CD4-positive, alpha-beta memory T cell (primary cell): ENCODE results near the gene VSIR. TPM values are rescaled to one million over a fixed set of nuclear protein-coding genes. Genes with fewer than 3 reads are reported as not detected.
A peak's percentile ranks its signal among the peaks of the same experiment; 100 is the strongest.

Experiments
- CTCF ChIA-PET: fragments of 350-600 bp; sonication (Branson Sonifier 250); formaldehyde crosslinking; loops from one replicate; lab custom pipeline; 2021; ENCODE audit warnings: inconsistent platforms; ENCODE audit not compliant: partially characterized antibody; lab: Charles Lee
- POLR2A ChIA-PET: fragments of 350-600 bp; sonication (Branson Sonifier 250); formaldehyde crosslinking; loops from one replicate; lab custom pipeline; 2021; ENCODE audit not compliant: partially characterized antibody; lab: Charles Lee
- DNase-seq, 5 donors: peaks; one replicate each; pipeline versions ENCODE4 v3.0.0 to v3.0.0-alpha.2; 2020 to 2022; ENCODE audit warnings: mixed read lengths in 1 of 5
- H3K27ac ChIP-seq: one replicate; pipeline ENCODE4 v1.7.0; 2013; ENCODE audit warnings: low read depth, low read length
- H3K27me3 ChIP-seq: 2 replicates; pipeline ENCODE4 v1.7.0; 2013; ENCODE audit warnings: mild to moderate bottlenecking, low read length, moderate library complexity; ENCODE audit not compliant: insufficient read depth
- H3K36me3 ChIP-seq: 2 replicates; pipeline ENCODE4 v1.7.0; 2013; ENCODE audit warnings: mild to moderate bottlenecking, low read length, moderate library complexity; ENCODE audit not compliant: insufficient read depth
- H3K4me1 ChIP-seq: 2 replicates; pipeline ENCODE4 v1.7.0; 2013; ENCODE audit warnings: mild to moderate bottlenecking, low read length, moderate library complexity; ENCODE audit not compliant: insufficient read depth
- H3K4me3 ChIP-seq, 2 donors: one replicate each; pipeline ENCODE4 v1.7.0; 2013; ENCODE audit warnings: low read length in 2 of 2, mild to moderate bottlenecking in 1 of 2
- H3K9me3 ChIP-seq, 2 donors: one replicate each; pipeline ENCODE4 v1.7.0; 2013; ENCODE audit warnings: low read length in 2 of 2, control low read depth in 1 of 2; ENCODE audit not compliant: control insufficient read depth in 1 of 2
- H3K27ac Mint-ChIP-seq, 7 donors: one replicate each; pipeline ENCODE4 v1.8.0; 2020 to 2021; ENCODE audit warnings: mixed read lengths in 7 of 7, mild to moderate bottlenecking in 6 of 7, inconsistent platforms in 3 of 7, moderate library complexity in 3 of 7
- H3K27me3 Mint-ChIP-seq, 2 donors: one replicate each; pipeline ENCODE4 v1.8.0; 2020 to 2021; ENCODE audit warnings: mixed read lengths in 2 of 2
- H3K36me3 Mint-ChIP-seq, 2 donors: one replicate each; pipeline ENCODE4 v1.8.0; 2020 to 2021; ENCODE audit warnings: mixed read lengths in 2 of 2, inconsistent platforms in 1 of 2, mild to moderate bottlenecking in 1 of 2
- H3K4me1 Mint-ChIP-seq, 4 donors: one replicate each; pipeline ENCODE4 v1.8.0; 2020 to 2021; ENCODE audit warnings: mixed read lengths in 4 of 4, mild to moderate bottlenecking in 1 of 4
- H3K4me3 Mint-ChIP-seq, 8 donors: one replicate each; pipeline ENCODE4 v1.8.0; 2020 to 2021; ENCODE audit warnings: mixed read lengths in 8 of 8, mild to moderate bottlenecking in 7 of 8, moderate library complexity in 6 of 8, inconsistent platforms in 3 of 8
- H3K9me3 Mint-ChIP-seq, 8 donors: one replicate each; pipeline ENCODE4 v1.8.0; 2020 to 2021; ENCODE audit warnings: mixed read lengths in 8 of 8, mild to moderate bottlenecking in 5 of 8, inconsistent platforms in 3 of 8, moderate library complexity in 1 of 8
- intact Hi-C: fragments of 100-400 bp; cut with micrococcal nuclease; formaldehyde crosslinking; loops from one replicate; pipeline ENCODE4 v1.15.1; 2023
- polyA plus RNA-seq, 2 donors: library from polyadenylated mRNA; unstranded; fragments of 300-500 nt; fragmentation: Illumina TruSeq; gene quantifications; one replicate each; pipeline ENCODE4 v1.2.3, GENCODE V29; 2021
- total RNA-seq, 2 experiments: library from RNA; stranded (reverse); gene quantifications; one replicate each; pipeline ENCODE4 v1.2.3, GENCODE V29; 2021

VSIR gene
- total and polyA plus RNA-seq, 4 experiments from 2014 or later, result 97.8 to 372 (median 224) TPM

DNA sequence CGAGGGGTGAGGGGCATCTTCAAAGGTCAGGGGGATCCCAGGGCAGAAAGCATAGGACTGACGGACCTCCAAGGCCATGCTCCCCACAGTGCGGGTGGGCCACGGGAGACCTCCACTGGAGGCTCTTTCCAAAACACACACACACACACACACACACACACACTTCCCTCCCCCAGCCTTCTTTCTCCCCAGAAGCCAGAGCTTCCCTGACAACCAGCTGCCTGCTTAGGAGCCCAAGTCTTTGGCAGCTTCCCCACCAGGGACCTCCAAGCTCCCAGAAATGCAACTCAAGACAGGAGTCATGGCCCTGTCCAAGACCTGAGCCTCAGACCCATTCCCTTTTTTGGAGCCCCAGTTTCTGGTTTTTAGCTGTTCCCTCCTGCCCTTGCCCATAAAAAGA, 53.0 kb downstream of the VSIR start:
- H3K27ac ChIP-seq, result no peak overlapping the region
- H3K4me3 Mint-ChIP-seq, result peak overlapping the region in 1 of 8 donors; percentile 41
- no peaks in the 10 kb centered on the region for H3K27me3 Mint-ChIP-seq
- POLR2A ChIA-PET, result interaction anchor here (1.2 to 35.3 kb wide), 3 partner anchors 7 to 52 kb away, joined by 7 to 1191 read pairs (median 196); partner anchors contain the start of gene VSIR
- no peak overlapping the region for H3K4me3 ChIP-seq
- no peak for DNase-seq
- intact Hi-C loops, result no loop called here
- CTCF ChIA-PET, result interaction anchor here (2.7 to 13.4 kb wide), 2 partner anchors 8 to 53 kb away, joined by 16 to 177 read pairs; partner anchors contain the start of genes C10orf105 and VSIR
- H3K4me1 Mint-ChIP-seq, result peaks cover 24 to 79% (median 44%) of the 10 kb centered on the region in 4 donors
- H3K36me3 Mint-ChIP-seq, result peaks cover 0 to 3% of the 10 kb centered on the region in 2 donors
- no peaks in the 10 kb centered on the region for H3K9me3 Mint-ChIP-seq
- no peaks in the 10 kb centered on the region for H3K9me3 ChIP-seq
- no peaks in the 10 kb centered on the region for H3K36me3 ChIP-seq
- no peaks in the 10 kb centered on the region for H3K27me3 ChIP-seq
- H3K27ac Mint-ChIP-seq, result peak overlapping the region in 4 of 7 donors; percentile 17 to 71 (median 33)
- H3K4me1 ChIP-seq, result peaks cover 74% of the 10 kb centered on the region

DNA sequence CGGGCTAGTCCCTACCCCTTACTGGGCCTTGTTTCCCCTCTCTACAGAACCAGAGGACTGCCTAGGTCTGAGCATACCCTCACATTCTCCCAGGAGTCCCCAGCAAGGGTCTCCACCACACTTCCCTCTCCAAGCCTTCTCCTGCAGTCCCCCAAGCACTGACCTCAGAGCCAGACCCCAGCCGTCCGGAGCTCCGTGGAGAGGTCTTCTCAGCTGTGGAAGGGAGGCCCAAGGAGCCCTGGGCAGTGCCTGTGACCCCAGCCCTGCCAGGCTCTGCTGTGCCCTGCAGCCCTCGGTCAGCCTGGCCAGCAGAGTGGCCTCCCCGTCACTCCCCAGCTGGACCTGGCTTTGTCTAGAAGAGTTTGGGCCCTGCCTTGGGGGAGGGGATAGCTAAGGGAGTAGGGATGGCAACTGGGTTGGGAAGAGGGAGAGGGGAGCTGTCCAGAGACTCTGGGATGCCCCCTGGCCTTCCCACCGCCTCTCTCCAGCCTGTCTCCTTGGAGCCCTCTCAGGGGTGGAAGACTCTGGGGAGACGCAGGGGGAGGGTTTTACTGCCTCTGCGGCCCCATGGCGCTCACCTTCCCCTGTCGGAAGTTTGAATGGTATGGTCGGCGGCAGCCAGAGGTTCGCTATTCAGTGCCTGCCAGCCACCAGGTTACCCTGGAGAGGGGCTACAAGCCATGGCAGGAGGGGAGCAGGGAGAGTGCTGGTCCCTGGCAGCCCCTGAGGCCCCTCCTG, 53.7 kb downstream of the VSIR start, which contains the start of gene C10orf105:
Gene C10orf105, minus strand, starts transcription at position 315 of the 738 bp plus-strand sequence. CDS start 3,441 bp downstream, outside the sequence.
- Histone ChIP-seq H3K4me3 (no peak within 1 kb of the TSS), H3K9me3 (no peaks in the 10 kb centered on the region), H3K4me1 (peaks cover 74% of the 10 kb centered on the region), H3K36me3 (no peaks in the 10 kb centered on the region), H3K27me3 (no peaks in the 10 kb centered on the region), H3K27ac (no peak within 1 kb of the TSS)
- H3K4me1 Mint-ChIP-seq, result peaks cover 23 to 78% (median 45%) of the 10 kb centered on the region in 4 donors
- intact Hi-C loops, result no loop called here
- H3K27ac Mint-ChIP-seq, result peak within 1 kb of the TSS in 4 of 7 donors; percentile 41 to 79 (median 67)
- H3K9me3 Mint-ChIP-seq, result no peaks in the 10 kb centered on the region
- DNase-seq, result peak in 1 of 5 donors; percentile 5
- H3K27me3 Mint-ChIP-seq, result no peaks in the 10 kb centered on the region
- ChIA-PET CTCF (interaction anchor here (1.1 to 16.2 kb wide), 4 partner anchors 8 to 53 kb away, joined by 3 to 177 read pairs (median 11); partner anchors contain the start of gene VSIR), POLR2A (interaction anchor here (1.2 to 35.3 kb wide), 3 partner anchors 8 to 53 kb away, joined by 7 to 1191 read pairs (median 196); partner anchors contain the start of gene VSIR)
- peak within 1 kb of the TSS in 1 of 8 donors; percentile 41 for H3K4me3 Mint-ChIP-seq
- peaks cover 0 to 3% of the 10 kb centered on the region in 2 donors for H3K36me3 Mint-ChIP-seq

GRCh38 chr10:71719042-71719441, 54.3 kb downstream of the VSIR start:
- H3K4me1 ChIP-seq, result peaks cover 74% of the 10 kb centered on the region
- peaks cover 27 to 79% (median 47%) of the 10 kb centered on the region in 4 donors for H3K4me1 Mint-ChIP-seq

DNA sequence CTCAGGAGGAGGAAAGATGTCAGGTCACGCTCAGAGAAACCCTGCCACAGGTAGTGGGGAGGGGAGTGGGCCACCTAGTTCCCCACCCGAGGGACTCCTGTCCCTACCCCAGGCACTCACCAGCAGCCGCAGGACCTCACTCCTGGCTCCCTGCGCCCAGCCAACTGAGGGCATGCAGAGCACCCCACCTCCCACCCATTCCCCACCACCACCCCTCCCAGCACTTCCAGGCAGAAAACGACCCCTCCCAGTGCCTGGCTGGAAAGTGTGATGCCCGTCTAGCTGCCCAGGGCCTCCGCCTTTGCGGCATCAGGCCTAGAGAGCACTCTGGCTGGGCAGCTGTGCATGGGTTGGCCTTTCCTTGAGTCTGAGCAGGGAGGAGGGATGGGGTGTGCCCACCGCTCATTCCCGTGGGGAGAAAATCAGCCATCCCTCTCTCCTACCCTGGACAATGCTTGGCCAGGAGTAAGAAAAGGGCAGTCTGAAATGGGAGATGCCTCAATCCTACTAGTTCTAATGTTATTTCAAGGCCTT, 55.1 kb downstream of the VSIR start:
- peaks cover 0 to 3% of the 10 kb centered on the region in 2 donors for H3K36me3 Mint-ChIP-seq
- H3K27me3 ChIP-seq, result no peaks in the 10 kb centered on the region
- no peaks in the 10 kb centered on the region for H3K36me3 ChIP-seq
- no peak overlapping the region for H3K4me3 ChIP-seq
- H3K27ac Mint-ChIP-seq, result peak overlapping the region in 3 of 7 donors; percentile 56 to 79 (median 78)
- POLR2A ChIA-PET, result interaction anchor here (0.7 to 35.3 kb wide), 4 partner anchors 9 to 133 kb away, joined by 3 to 1191 read pairs (median 100); partner anchors contain the start of gene PSAP
- peaks cover 32 to 79% (median 52%) of the 10 kb centered on the region in 4 donors for H3K4me1 Mint-ChIP-seq
- no peak for DNase-seq
- intact Hi-C loops, result no loop called here
- CTCF ChIA-PET, result interaction anchor here (1.0 to 16.2 kb wide), 6 partner anchors 9 to 56 kb away, joined by 3 to 177 read pairs (median 18); partner anchors contain the start of gene VSIR
- H3K4me3 Mint-ChIP-seq, result no peak overlapping the region
- H3K27me3 Mint-ChIP-seq, result no peaks in the 10 kb centered on the region
- H3K4me1 ChIP-seq, result peaks cover 74% of the 10 kb centered on the region
- H3K9me3 ChIP-seq, result no peaks in the 10 kb centered on the region
- H3K27ac ChIP-seq, result no peak overlapping the region
- no peaks in the 10 kb centered on the region for H3K9me3 Mint-ChIP-seq

More at GRCh38 chr10:71719042-71719441, 54.3 kb downstream of the VSIR start:
- peak overlapping the region in 2 of 7 donors; percentile 41 to 79 for H3K27ac Mint-ChIP-seq
- intact Hi-C loops, result no loop called here
- H3K27me3 Mint-ChIP-seq, result no peaks in the 10 kb centered on the region
- peaks cover 0 to 3% of the 10 kb centered on the region in 2 donors for H3K36me3 Mint-ChIP-seq
- H3K4me3 ChIP-seq, result no peak overlapping the region
- H3K9me3 ChIP-seq, result no peaks in the 10 kb centered on the region
- DNase-seq, result no peak
- ChIA-PET CTCF (interaction anchor here (1.1 to 16.2 kb wide), 4 partner anchors 8 to 54 kb away, joined by 3 to 177 read pairs (median 11); partner anchors contain the start of gene VSIR), POLR2A (interaction anchor here (1.7 to 35.3 kb wide), 3 partner anchors 9 to 56 kb away, joined by 3 to 1191 read pairs (median 196); no protein-coding TSS in a partner anchor)
- no peak overlapping the region for H3K4me3 Mint-ChIP-seq
- no peaks in the 10 kb centered on the region for H3K36me3 ChIP-seq
- H3K9me3 Mint-ChIP-seq, result no peaks in the 10 kb centered on the region
- H3K27ac ChIP-seq, result no peak overlapping the region
- H3K27me3 ChIP-seq, result no peaks in the 10 kb centered on the region

DNA sequence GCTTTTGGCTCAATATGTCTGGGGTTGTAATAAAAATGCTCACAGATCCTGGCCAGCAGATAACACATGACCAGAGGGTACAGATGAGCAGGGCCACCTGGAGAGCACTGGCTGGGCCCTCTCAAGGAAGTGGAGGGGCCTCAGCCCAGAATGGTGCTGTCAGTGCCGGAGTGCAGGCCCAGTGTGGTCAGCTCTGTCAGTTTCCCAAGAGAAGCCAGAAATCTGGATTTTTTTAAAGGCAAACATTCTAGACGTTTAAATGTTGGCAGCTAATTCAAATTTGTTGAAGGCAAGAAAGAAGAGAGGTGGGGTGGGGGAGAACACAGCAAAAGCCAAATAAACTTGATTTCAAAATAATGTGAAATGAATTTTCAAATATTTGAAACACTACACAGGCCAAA, 55.8 kb downstream of the VSIR start:
- intact Hi-C loops, result no loop called here
- DNase-seq, result no peak
- Histone ChIP-seq H3K36me3 (no peaks in the 10 kb centered on the region), H3K27ac (no peak overlapping the region), H3K4me3 (no peak overlapping the region), H3K27me3 (no peaks in the 10 kb centered on the region), H3K9me3 (no peaks in the 10 kb centered on the region), H3K4me1 (peaks cover 74% of the 10 kb centered on the region)
- no peaks in the 10 kb centered on the region for H3K27me3 Mint-ChIP-seq
- H3K27ac Mint-ChIP-seq, result peak overlapping the region in 6 of 7 donors; percentile 19 to 91 (median 76)
- no peaks in the 10 kb centered on the region for H3K9me3 Mint-ChIP-seq
- H3K36me3 Mint-ChIP-seq, result peaks cover 0 to 3% of the 10 kb centered on the region in 2 donors
- POLR2A ChIA-PET, result interaction anchor here (0.7 to 35.3 kb wide), 6 partner anchors 10 to 134 kb away, joined by 3 to 1191 read pairs (median 33); partner anchors contain the start of genes PSAP and VSIR
- H3K4me3 Mint-ChIP-seq, result peak overlapping the region in 2 of 8 donors; percentile 15 to 48
- CTCF ChIA-PET, result interaction anchor here (1.0 to 16.2 kb wide), 7 partner anchors 9 to 95 kb away, joined by 3 to 177 read pairs (median 17); partner anchors contain the start of gene VSIR
- H3K4me1 Mint-ChIP-seq, result peaks cover 33 to 79% (median 54%) of the 10 kb centered on the region in 4 donors

DNA sequence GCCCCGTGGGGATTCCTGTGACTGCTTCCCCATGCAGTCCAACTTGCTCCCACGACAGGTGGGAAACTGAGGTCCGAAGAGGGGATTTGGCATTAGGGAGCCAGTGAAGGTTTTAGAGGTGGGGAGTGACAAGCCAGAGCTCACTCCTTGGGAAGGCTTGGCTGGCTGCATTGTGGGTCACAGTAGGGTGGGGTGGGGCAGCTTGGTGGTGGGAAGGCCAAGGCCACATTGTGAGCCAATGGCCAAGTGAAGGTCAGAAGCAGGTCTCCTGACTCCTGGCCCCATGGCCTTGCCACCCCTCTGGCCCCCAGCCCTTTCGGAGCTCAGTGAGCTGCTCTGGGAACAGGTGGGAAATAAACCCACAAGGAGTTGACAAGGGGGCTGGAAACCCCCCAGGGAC, 56.3 kb downstream of the VSIR start:
- ChIA-PET POLR2A (interaction anchor here (0.6 to 35.3 kb wide), 6 partner anchors 11 to 1485 kb away, joined by 3 to 1191 read pairs (median 34); partner anchors contain the start of gene VSIR), CTCF (interaction anchor here (1.0 to 16.2 kb wide), 9 partner anchors 9 to 95 kb away, joined by 3 to 177 read pairs (median 15); partner anchors contain the start of gene VSIR)
- peaks cover 0 to 3% of the 10 kb centered on the region in 2 donors for H3K36me3 Mint-ChIP-seq
- H3K27me3 ChIP-seq, result no peaks in the 10 kb centered on the region
- peaks cover 33 to 79% (median 54%) of the 10 kb centered on the region in 4 donors for H3K4me1 Mint-ChIP-seq
- H3K27me3 Mint-ChIP-seq, result no peaks in the 10 kb centered on the region
- H3K4me3 Mint-ChIP-seq, result peak overlapping the region in 1 of 8 donors; percentile 42
- no peaks in the 10 kb centered on the region for H3K9me3 Mint-ChIP-seq
- no peak overlapping the region for H3K27ac ChIP-seq
- DNase-seq, result no peak
- peaks cover 73% of the 10 kb centered on the region for H3K4me1 ChIP-seq
- no peaks in the 10 kb centered on the region for H3K36me3 ChIP-seq
- peak overlapping the region in 4 of 7 donors; percentile 36 to 81 (median 74) for H3K27ac Mint-ChIP-seq
- intact Hi-C loops, result no loop called here
- no peak overlapping the region for H3K4me3 ChIP-seq
- H3K9me3 ChIP-seq, result no peaks in the 10 kb centered on the region
